ENCODE data around the gene CD244. TPM values are rescaled to one million over a fixed set of nuclear protein-coding genes. Genes with fewer than 3 reads are reported as not detected.

Gene CD244
- polyA plus RNA-seq, 1 experiment: not detected

DNA sequence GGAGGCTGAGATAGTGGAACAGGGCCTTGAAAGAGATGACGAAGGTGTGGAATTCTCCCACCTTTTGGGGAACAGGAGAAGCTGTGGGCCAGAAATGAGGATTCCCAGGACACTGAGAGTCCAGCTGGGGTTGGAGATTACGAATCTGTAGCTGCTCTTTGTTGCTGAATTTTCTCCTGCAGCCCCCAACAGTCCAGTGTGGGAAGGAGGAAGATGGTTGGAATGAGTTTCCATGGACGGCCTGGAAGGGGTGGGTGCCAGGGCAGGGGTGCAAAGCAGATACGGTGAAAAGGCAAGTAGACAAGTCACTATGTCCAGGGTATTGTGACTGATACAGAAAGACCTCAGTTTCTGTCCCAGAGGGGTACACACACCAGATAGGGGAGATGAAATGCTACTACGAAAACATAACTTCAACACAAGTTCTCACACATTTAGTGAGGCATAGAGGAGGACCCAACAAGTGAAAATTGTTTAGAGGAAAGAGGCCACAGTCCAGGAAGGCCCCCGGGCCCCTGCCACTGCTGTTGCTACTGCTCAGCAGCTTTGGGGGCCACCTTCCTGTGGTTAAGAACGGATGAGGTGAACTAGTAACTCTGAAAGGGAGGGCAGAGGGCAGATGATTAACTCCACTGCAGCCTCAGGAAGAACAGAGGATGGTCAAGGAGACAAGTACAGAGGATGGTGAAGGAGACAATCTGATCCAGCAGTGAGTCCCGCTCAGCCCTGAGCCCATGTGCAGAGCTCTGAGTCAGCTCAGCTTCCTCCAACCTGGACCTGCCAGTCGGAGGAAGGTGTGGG lies 7.3 kb downstream of the CD244 start:
- Histone ChIP-seq H3K27me3 (ENCODE audit: control insufficient read depth, insufficient read depth, low read length) (no peaks in the 10 kb centered on the region), H3K9me3 (ENCODE audit: control insufficient read depth, insufficient read depth, low read length) (no peaks in the 10 kb centered on the region), H3K4me3 (ENCODE audit: low read depth, low read length) (no peak overlapping the region), H3K27ac (ENCODE audit: low read depth, low read length) (no peak overlapping the region)
- CTCF ChIA-PET: interaction anchor here (0.7 kb wide), 1 partner anchor 135 kb away, joined by 4 read pairs; no protein-coding TSS in a partner anchor
- TF ChIP-seq, protein P1, sequence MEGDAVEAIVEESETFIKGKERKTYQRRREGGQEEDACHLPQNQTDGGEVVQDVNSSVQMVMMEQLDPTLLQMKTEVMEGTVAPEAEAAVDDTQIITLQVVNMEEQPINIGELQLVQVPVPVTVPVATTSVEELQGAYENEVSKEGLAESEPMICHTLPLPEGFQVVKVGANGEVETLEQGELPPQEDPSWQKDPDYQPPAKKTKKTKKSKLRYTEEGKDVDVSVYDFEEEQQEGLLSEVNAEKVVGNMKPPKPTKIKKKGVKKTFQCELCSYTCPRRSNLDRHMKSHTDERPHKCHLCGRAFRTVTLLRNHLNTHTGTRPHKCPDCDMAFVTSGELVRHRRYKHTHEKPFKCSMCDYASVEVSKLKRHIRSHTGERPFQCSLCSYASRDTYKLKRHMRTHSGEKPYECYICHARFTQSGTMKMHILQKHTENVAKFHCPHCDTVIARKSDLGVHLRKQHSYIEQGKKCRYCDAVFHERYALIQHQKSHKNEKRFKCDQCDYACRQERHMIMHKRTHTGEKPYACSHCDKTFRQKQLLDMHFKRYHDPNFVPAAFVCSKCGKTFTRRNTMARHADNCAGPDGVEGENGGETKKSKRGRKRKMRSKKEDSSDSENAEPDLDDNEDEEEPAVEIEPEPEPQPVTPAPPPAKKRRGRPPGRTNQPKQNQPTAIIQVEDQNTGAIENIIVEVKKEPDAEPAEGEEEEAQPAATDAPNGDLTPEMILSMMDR (IDR thresholded peaks at IDR 0.05; ENCODE audit: low read depth, low read length): no peak
- POLR2A ChIA-PET: no interaction called here
- no peak for DNase-seq (ENCODE audit: low read depth, low spot score)

DNA sequence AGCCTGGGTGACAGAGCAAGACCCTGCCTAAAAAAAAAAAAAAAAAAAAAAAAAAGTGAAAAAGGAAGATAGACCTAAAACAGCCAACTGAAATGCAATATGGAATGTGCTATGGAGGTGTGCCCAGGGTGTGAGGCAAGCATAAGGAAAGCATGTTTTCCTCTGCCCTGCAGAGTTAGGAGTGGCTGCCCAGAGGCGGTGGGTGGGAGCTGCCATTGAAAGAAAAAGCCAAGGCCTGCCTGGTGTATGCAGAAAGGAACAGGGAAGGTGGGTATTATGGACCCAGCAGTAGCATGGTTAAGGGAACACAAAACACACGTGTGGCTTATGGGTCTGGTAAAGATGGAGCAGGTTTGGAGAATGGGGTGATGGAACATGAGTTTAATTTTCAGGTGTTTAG lies 8.9 kb downstream of the CD244 start:
- CTCF ChIA-PET: no interaction called here

DNA sequence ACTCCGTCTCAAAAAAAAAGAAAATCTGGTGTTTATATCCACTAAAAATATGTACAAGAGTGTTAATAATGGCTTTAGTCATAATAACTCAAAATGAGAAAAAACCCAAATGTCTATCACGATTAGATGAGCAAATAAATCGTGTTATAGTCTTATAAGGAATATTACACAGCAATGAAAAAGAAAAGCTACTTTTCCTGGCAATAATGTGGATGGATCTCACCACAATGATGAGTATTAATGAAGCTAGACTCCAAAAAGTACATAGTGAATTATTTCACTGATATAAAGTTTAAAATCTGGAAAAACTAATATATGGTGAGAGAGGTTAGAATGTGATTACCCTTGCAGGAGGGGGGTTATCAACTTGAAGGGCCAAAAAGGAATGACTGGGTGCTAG lies 9.7 kb downstream of the CD244 start:
- ChIA-PET POLR2A (no interaction called here), CTCF (no interaction called here)
- DNase-seq (ENCODE audit: low read depth, low spot score): no peak
- no peak overlapping the region for H3K27ac ChIP-seq (ENCODE audit: low read depth, low read length)
- no peaks in the 10 kb centered on the region for H3K9me3 ChIP-seq (ENCODE audit: control insufficient read depth, insufficient read depth, low read length)
- TF ChIP-seq, protein P1 (IDR thresholded peaks at IDR 0.05; ENCODE audit: low read depth, low read length): no peak
- no peaks in the 10 kb centered on the region for H3K27me3 ChIP-seq (ENCODE audit: control insufficient read depth, insufficient read depth, low read length)
- H3K4me3 ChIP-seq (ENCODE audit: low read depth, low read length): no peak overlapping the region

More for the DNA sequence above, 8.9 kb downstream of the CD244 start:
- no peak overlapping the region for H3K27ac ChIP-seq (ENCODE audit: low read depth, low read length)
- DNase-seq (ENCODE audit: low read depth, low spot score): no peak
- TF ChIP-seq, protein P1 (IDR thresholded peaks at IDR 0.05; ENCODE audit: low read depth, low read length): no peak
- POLR2A ChIA-PET: no interaction called here
- H3K4me3 ChIP-seq (ENCODE audit: low read depth, low read length): no peak overlapping the region
- no peaks in the 10 kb centered on the region for H3K27me3 ChIP-seq (ENCODE audit: control insufficient read depth, insufficient read depth, low read length)
- no peaks in the 10 kb centered on the region for H3K9me3 ChIP-seq (ENCODE audit: control insufficient read depth, insufficient read depth, low read length)

DNA sequence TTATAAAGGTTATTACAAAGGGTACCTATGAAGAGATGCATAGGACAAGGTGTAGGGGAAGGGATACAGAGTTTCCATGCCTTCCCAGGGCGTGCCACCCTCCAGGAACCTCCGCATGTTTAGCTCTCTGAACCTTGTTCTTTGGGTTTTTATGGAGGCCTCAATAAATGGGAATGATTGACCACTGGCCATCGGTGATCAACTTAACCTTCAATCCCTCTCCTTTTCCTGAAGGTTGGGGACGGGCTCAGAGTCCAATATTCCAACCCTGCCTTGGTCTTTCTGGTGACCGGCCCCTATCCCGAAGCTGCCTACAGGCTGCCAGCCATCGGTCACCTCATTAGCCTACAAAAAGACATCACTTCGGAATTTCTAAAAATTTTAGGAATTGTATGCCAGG lies 11.7 kb downstream of the CD244 start:
- ChIA-PET CTCF (no interaction called here), POLR2A (no interaction called here)
- Histone ChIP-seq H3K9me3 (ENCODE audit: control insufficient read depth, insufficient read depth, low read length) (no peaks in the 10 kb centered on the region), H3K27ac (ENCODE audit: low read depth, low read length) (no peak overlapping the region), H3K4me3 (ENCODE audit: low read depth, low read length) (no peak overlapping the region), H3K27me3 (ENCODE audit: control insufficient read depth, insufficient read depth, low read length) (no peaks in the 10 kb centered on the region)
- TF ChIP-seq, protein P1 (IDR thresholded peaks at IDR 0.05; ENCODE audit: low read depth, low read length): no peak
- DNase-seq (ENCODE audit: low read depth, low spot score): no peak

- no peak for DNase-seq (ENCODE audit: low read depth, low spot score)
- ChIA-PET CTCF (no interaction called here), POLR2A (no interaction called here)
- Histone ChIP-seq H3K27me3 (ENCODE audit: control insufficient read depth, insufficient read depth, low read length) (no peaks in the 10 kb centered on the region), H3K27ac (ENCODE audit: low read depth, low read length) (no peak overlapping the region), H3K9me3 (ENCODE audit: control insufficient read depth, insufficient read depth, low read length) (no peaks in the 10 kb centered on the region), H3K4me3 (ENCODE audit: low read depth, low read length) (no peak overlapping the region)
- TF ChIP-seq, protein P1 (IDR thresholded peaks at IDR 0.05; ENCODE audit: low read depth, low read length): no peak
These were observed 12.1 kb downstream of the CD244 start for GRCh38 chr1:160850541-160850940.
